Left forelimb (tissue), 1 donor: Measurements from ENCODE around the gene CAPN7.

Source experiments
- DNase-seq: peaks from one replicate; pipeline ENCODE4 v3.0.0-alpha.2; 2018; ENCODE audit warnings: low spot score

CAPN7 gene

GRCh38 chr3:15199493-15200105, 6.4 kb upstream of the CAPN7 start:
- DNase-seq, result no peak

DNA sequence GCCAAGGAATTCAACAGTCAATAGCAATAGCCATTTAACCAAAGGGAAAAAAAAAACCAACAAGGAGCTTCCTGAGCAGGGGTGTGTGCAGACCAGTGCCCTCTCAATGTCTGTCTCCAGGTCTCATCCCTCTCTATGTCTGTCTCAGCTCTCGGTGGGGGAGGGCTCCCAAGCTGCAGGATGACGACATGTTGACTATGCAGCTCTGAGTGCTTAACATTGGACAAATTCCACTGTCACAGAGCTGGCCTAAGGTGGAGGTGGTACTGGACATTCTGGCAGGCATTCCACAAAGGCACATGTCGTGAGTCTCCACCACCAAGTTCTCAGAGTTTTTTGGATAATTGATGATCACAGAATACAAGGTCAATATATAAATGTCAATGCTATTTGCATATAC, 2.0 kb upstream of the CAPN7 start:
- DNase-seq, result no peak

GRCh38 chr3:15205482-15205933, 538 bp upstream of the CAPN7 start:
- DNase-seq, result no peak

GRCh38 chr3:15206662-15207576, 873 bp downstream of the CAPN7 start:
- no peak for DNase-seq

GRCh38 chr3:15207836-15208504, 1.9 kb downstream of the CAPN7 start:
- no peak for DNase-seq

- no peak for DNase-seq
Observed at GRCh38 chr3:15211937-15212336, 5.9 kb downstream of the CAPN7 start.

DNA sequence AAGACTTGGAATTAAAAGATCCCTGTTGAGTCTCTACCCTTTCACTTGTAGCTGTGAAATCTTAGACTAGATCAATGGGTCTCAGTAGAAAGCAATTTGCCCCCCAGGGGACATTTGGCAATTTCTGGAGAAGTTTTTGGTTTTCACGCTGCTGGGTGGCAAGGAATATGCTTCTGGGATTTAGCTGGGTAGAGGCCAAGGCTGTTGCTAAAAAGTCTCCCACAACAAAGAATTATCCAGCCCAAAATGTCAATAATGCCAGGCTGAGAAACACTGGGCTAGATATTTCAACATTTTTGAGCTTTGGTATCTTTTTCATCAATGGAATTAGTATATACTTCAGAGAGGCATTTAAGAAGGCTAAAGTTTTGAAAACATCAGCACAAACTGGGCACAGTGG, 8.7 kb downstream of the CAPN7 start:
- no peak for DNase-seq

GRCh38 chr3:15215996-15216395, 9.9 kb downstream of the CAPN7 start:
- DNase-seq, result no peak

GRCh38 chr3:15216501-15216900, 10.5 kb downstream of the CAPN7 start:
- DNase-seq, result no peak

- DNase-seq, result no peak
Observed at GRCh38 chr3:15217011-15217671, 11.1 kb downstream of the CAPN7 start.

- no peak for DNase-seq
Observed at GRCh38 chr3:15217841-15218267, 11.8 kb downstream of the CAPN7 start.

GRCh38 chr3:15218689-15219088, 12.6 kb downstream of the CAPN7 start:
- no peak for DNase-seq

DNA sequence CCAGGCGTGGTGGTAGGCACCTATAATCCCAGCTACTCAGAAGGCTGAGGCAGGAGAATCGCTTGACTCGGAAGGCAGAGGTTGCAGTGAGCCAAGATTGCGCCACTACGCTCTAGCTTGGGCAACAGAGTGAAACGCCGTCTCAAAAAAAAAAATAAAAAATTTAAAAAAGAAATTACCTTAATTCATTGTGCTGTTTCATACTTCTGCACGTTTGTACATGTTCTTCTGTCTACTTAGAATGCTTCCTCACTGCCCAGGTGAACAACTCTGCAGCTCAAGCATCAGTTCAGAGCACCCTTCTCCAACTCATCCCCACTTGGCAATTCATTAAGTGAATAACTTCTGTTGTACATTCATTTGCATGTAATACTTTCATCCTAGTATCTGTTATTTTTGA, 14.0 kb downstream of the CAPN7 start:
- DNase-seq, result no peak

GRCh38 chr3:15220661-15221060, 14.6 kb downstream of the CAPN7 start:
- no peak for DNase-seq

- no peak for DNase-seq
Observed at GRCh38 chr3:15221574-15222217, 15.7 kb downstream of the CAPN7 start.

DNA sequence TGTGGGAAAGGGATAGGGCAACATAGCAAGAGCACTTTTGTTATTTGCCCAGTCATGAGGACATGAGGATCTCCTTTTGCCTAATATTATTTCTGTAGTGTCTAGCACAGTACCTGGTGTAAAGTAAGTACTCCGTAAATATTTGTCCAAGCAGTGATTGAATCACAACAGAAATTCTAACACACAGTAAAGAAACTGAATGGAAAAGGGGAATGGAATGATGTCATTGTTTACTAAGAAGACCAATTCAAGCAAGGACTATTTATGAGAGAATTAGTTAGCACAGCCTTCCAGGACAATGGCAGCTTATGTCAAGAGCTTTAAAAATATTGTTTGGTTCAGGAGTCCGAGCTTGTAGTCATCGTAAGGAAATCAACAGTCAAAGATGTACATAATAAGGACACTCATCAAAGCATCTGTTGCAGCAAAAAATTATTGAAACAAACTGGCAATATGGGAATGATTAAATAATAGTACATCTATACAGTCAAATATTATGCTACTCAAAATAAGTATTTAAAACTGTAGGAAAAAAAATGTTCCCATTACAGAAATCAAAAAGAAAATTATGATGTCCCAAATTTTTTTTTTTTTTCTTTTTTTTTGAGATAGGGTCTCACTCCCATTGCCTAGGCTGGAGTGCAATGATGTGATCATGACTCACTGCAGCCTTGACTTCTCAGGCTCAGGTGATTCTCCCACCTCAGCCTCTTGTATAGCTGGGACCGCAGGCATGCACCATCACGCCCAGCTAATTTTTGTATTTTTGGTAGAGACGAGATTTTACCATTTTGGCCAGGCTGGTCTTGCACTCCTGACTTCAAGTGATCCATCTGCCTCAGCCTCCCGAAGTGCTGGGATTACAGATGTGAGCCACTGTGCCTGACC, 17.9 kb downstream of the CAPN7 start:
- DNase-seq, result no peak

DNA sequence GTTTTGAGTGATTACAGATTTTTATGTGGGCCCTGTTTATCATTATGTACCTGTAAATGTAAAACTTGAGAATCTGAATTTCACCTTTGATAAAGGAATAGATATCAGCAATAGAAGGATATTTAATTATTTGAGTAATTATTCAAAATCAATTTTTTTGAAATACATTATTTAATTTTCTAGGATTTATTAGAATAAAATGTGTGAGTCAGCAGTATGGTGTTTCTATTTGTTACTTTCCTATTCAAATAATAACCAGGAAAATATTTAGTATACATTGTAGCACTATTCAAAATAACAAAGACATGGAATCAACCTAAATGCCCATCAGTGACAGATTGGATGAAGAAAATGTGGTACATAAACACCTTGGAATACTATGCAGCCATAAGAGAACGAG, 22.1 kb downstream of the CAPN7 start:
- DNase-seq, result no peak

DNA sequence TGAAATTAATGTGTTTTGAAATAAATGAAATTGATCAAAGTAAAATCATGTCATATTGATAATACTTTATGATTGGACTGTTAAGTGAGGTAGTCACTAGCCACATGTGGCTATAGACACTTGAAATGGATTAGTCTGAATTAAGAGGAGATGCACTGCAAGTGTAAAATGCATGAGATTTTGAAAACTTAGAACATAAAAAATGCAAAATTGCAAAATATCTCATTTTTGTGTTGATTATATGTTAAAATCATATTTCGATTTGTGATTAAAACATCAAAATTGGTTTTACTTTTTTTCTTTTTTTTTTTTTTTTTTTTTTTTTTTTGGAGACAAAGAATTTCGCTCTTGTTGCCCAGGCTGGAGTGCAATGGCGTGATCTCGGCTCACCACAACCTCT, 23.2 kb downstream of the CAPN7 start:
- no peak for DNase-seq

GRCh38 chr3:15241341-15241740, 35.3 kb downstream of the CAPN7 start:
- DNase-seq, result no peak

- no peak for DNase-seq
Observed at GRCh38 chr3:15243822-15244482, 37.9 kb downstream of the CAPN7 start.
